BJ (cell line): ENCODE data around the gene SCYL2. TPM values are rescaled to one million over a fixed set of nuclear protein-coding genes. Genes with fewer than 3 reads are reported as not detected.
"Not testable (repeated sequence)": the region's sequence is repeated elsewhere in the genome, so short reads cannot be mapped to it uniquely, and the experiment has no call there.

ENCODE experiments used
- CTCF ChIA-PET: fragments of 350-600 bp; formaldehyde crosslinking; extraction: SDS; loops from one replicate; lab custom pipeline; 2021; ENCODE audit warnings: antibody characterized with exemption, inconsistent platforms; lab: Yijun Ruan, JAX
- POLR2A ChIA-PET: fragments of 300-600 bp; sonication (Branson Sonifier 250); formaldehyde crosslinking; extraction: SDS; loops from one replicate; lab custom pipeline; 2021; ENCODE audit warnings: antibody characterized with exemption; lab: Charles Lee
- DNase-seq: peaks from one replicate; pipeline ENCODE4 v3.0.0-alpha.2; 2011; ENCODE audit warnings: low read depth
- H3K27me3 ChIP-seq: 2 replicates; pipeline ENCODE4 v1.6.0; 2011; ENCODE audit warnings: low read length; ENCODE audit not compliant: control insufficient read depth, insufficient read depth
- H3K36me3 ChIP-seq: 2 replicates; pipeline ENCODE4 v1.5.1; 2011; ENCODE audit warnings: low read length; ENCODE audit not compliant: control insufficient read depth, insufficient read depth
- H3K4me3 ChIP-seq: 2 replicates; pipeline ENCODE4 v1.5.1; 2011; ENCODE audit warnings: low read depth, mild to moderate bottlenecking, control low read depth, low read length
- polyA plus RNA-seq: library from polyadenylated mRNA; depleted of rRNA; stranded (reverse); fragments of >200 nt; gene quantifications from 2 replicates; pipeline ENCODE4 v1.2.3, GENCODE V29; 2011
- TF ChIP-seq, protein P1 (sequence below): IDR thresholded peaks from 2 replicates; pipeline ENCODE4 v1.5.1; 2011; ENCODE audit warnings: low read depth, mild to moderate bottlenecking, control low read depth, inconsistent platforms, low read length, moderate library complexity; ENCODE audit not compliant: insufficient read depth

Gene SCYL2
- polyA plus RNA-seq, 1 experiment, result 12.4 TPM

DNA sequence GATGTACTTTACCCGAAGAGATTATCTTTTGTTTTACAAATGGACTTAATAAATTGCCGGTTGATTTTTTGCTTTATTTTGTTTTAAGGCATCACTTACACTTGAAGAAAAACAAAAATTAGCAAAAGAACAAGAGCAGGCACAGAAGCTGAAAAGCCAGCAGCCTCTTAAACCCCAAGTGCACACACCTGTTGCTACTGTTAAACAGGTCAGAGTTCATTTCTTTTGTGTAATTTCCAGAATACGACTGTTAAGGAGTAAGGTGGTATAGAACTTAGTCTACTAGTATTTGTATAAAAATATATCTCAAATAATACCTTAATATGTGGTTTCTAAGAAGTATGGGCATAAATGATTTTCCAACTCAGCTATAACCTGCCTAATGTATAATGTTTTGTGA is 70.3 kb downstream of the SCYL2 start:
- POLR2A ChIA-PET, result no interaction called here
- H3K36me3 ChIP-seq, result peaks cover 4% of the 10 kb centered on the region
- H3K4me3 ChIP-seq, result no peak overlapping the region
- no peaks in the 10 kb centered on the region for H3K27me3 ChIP-seq
- TF ChIP-seq, protein P1, sequence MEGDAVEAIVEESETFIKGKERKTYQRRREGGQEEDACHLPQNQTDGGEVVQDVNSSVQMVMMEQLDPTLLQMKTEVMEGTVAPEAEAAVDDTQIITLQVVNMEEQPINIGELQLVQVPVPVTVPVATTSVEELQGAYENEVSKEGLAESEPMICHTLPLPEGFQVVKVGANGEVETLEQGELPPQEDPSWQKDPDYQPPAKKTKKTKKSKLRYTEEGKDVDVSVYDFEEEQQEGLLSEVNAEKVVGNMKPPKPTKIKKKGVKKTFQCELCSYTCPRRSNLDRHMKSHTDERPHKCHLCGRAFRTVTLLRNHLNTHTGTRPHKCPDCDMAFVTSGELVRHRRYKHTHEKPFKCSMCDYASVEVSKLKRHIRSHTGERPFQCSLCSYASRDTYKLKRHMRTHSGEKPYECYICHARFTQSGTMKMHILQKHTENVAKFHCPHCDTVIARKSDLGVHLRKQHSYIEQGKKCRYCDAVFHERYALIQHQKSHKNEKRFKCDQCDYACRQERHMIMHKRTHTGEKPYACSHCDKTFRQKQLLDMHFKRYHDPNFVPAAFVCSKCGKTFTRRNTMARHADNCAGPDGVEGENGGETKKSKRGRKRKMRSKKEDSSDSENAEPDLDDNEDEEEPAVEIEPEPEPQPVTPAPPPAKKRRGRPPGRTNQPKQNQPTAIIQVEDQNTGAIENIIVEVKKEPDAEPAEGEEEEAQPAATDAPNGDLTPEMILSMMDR, result no peak
- CTCF ChIA-PET, result interaction anchor here (1.2 kb wide), 2 partner anchors 23 to 105 kb away, joined by 3 read pairs; no protein-coding TSS in a partner anchor
- DNase-seq, result no peak

DNA sequence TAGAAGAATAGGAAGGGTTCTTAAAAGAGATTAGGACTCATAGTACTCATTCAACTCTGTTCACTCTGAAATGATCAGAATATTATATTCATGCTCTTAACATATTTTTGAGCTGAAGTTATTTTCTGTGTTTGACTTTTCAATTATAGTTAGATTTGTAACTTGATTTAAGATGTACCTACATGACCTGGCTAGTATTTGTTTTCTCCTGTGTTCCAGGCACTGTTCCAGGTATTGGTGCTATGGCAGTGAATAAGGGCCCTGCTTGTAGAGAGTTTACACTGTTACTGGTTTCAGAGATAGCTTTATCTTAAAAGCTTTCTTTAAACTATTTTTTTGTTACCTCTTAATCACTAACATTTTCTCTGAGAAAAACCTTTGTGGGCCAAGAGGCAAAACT is 70.8 kb downstream of the SCYL2 start:
- CTCF ChIA-PET, result interaction anchor here (1.2 kb wide), 2 partner anchors 22 to 106 kb away, joined by 3 read pairs; no protein-coding TSS in a partner anchor
- Histone ChIP-seq H3K4me3 (no peak overlapping the region), H3K36me3 (peaks cover 4% of the 10 kb centered on the region), H3K27me3 (no peaks in the 10 kb centered on the region)
- no peak for DNase-seq
- TF ChIP-seq, protein P1, result no peak
- POLR2A ChIA-PET, result no interaction called here

DNA sequence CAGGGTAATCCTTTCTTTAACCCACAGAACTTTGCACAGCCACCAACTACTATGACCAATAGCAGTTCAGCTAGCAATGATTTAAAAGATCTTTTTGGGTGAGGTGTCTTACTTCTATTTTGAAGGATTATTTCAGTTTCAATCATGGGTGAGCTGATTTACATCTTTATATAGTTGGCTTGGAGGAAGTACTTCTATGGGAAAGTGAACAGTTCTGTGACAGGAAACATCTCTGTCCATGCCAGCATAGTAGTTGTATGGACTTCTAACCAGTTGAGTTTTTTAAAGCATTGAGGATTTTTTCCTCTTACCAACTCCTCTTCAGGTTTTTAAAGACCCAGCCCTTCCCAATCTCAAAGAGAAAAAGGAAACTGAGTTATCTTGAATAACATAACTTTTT is 72.1 kb downstream of the SCYL2 start:
- no peak overlapping the region for H3K4me3 ChIP-seq
- TF ChIP-seq, protein P1, result no peak
- ChIA-PET POLR2A (no interaction called here), CTCF (no interaction called here)
- DNase-seq, result no peak
- peaks cover 4% of the 10 kb centered on the region for H3K36me3 ChIP-seq
- H3K27me3 ChIP-seq, result no peaks in the 10 kb centered on the region

DNA sequence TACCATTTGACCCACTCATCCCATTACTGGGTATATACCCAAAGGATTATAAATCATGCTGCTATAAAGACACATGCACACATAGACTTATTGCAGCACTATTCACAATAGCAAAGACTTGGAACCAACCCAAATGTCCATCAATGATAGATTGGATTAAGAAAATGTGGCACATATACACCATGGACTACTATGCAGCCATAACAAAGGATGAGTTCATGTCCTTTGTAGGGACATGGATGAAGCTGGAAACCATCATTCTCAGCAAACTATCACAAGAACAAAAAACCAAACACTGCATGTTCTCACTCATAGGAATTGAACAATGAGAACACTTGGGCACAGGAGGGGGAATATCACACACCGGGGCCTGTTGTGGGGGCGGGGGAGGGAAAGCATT is 75.9 kb downstream of the SCYL2 start:
- POLR2A ChIA-PET, DNase-seq, H3K4me3 ChIP-seq, CTCF ChIA-PET, H3K27me3 ChIP-seq, H3K36me3 ChIP-seq: not testable (repeated sequence)

DNA sequence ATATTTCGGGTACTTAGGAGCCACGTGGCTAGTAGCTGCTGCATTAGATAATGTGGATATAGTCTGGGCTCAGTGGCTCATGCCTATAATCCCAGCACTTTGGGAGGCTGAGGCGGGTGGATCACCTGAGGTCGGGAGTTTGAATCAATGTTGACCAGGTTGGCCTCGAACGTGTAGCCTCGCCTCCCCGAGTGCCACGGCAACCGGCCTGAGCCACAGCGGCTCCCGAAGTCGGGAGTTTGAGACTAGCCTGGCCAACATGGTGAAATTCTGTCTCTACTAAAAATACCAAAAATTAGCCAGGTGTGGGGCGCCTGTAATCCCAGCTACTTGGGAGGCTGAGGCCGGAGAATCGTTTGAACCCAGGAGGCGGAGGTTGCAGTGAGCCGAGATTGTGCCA is 77.4 kb downstream of the SCYL2 start:
- H3K4me3 ChIP-seq, DNase-seq, POLR2A ChIA-PET, H3K36me3 ChIP-seq, H3K27me3 ChIP-seq: not testable (repeated sequence)
- CTCF ChIA-PET, result interaction anchor here (1.0 to 1.4 kb wide), 3 partner anchors 16 to 389 kb away, joined by 3 to 7 read pairs (median 4); no protein-coding TSS in a partner anchor

DNA sequence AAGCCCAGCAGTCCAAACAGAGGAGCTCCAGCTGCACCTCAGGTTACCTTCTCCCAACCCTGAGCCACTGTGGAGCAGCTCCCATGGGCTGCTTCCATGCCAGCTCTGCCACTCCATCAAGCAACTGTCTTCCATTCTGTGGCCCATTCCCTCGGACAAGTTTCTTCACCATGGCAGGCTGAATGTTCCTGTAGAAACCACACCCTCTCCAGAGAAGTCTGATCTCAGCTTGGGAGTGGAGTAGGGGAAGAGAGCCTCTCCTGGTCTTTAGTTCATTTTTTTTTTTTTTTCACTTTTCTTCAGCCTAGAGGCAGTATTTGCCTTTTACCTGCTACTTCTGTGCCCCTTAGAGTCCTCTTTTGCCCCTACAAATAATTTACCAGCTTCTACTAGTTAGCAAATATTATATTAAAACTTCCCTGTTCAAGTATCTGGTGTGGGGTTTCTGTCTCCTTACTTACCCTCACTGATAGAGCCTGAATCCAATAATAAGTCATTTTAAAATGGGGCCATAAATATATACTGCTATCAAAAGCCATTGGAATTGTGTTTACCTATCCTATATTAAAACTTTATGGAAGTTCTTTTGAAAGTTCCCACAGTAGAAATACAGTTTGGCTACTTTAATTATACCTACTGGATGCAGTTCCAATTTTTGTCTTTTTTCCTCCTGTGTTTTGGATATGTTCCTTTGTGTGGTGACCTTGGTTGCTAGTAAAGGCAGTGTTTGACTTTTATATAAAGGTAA is 78.2 kb downstream of the SCYL2 start:
- no peak overlapping the region for H3K4me3 ChIP-seq
- ChIA-PET CTCF (interaction anchor here (1.0 to 5.1 kb wide), 3 partner anchors 17 to 209 kb away, joined by 4 to 31 read pairs (median 7); no protein-coding TSS in a partner anchor), POLR2A (no interaction called here)
- no peak for DNase-seq
- H3K36me3 ChIP-seq, result no peaks in the 10 kb centered on the region
- TF ChIP-seq, protein P1, result no peak
- H3K27me3 ChIP-seq, result no peaks in the 10 kb centered on the region
